ENCODE measurements around the gene PLPP3. TPM values are rescaled to one million over a fixed set of nuclear protein-coding genes. Genes with fewer than 3 reads are reported as not detected.
"Not testable (repeated sequence)": the region's sequence is repeated elsewhere in the genome, so short reads cannot be mapped to it uniquely, and the experiment has no call there.

Gene PLPP3
- polyA plus RNA-seq, result 10 to 100 TPM in 1 of 2 donors, 1 to 10 TPM in 1; 2.7 to 12.4 TPM

- no peaks in the 10 kb centered on the region for H3K4me1 ChIP-seq (ENCODE audit: control insufficient read depth in 2 of 2, insufficient read depth in 2 of 2, low read length in 1 of 2)
- peak within 1 kb of the TSS; percentile 67 to 78 for H3K4me3 ChIP-seq (ENCODE audit: low read depth in 1 of 2, low read length in 2 of 2)
- H3K36me3 ChIP-seq (ENCODE audit: control insufficient read depth in 2 of 2, insufficient read depth in 2 of 2, low read length in 1 of 2), result no peaks in the 10 kb centered on the region
- peak within 1 kb of the TSS; percentile 78 to 92 for H3K27ac ChIP-seq (ENCODE audit: low read depth in 2 of 2, low read length in 1 of 2)
- 0% methylated on average over 60 to 62 of the region's 62 CpGs for WGBS, 2 donors
- no peaks in the 10 kb centered on the region for H3K27me3 ChIP-seq (ENCODE audit: control insufficient read depth in 1 of 2, insufficient read depth in 2 of 2, low read length in 2 of 2)
- H3K9me3 ChIP-seq (ENCODE audit: control insufficient read depth in 2 of 2, insufficient read depth in 1 of 2, low read depth in 1 of 2, low read length in 1 of 2), result no peaks in the 10 kb centered on the region
These were observed at the start of gene PLPP3 for GRCh38 chr1:56578963-56579875. PLPP3 (minus strand) TSS chr1:56579563; CDS start chr1:56579016, 547 bp downstream.

GRCh38 chr1:56627636-56628039, 48.3 kb upstream of the PLPP3 start:
- WGBS, 2 donors, result 65 to 68% methylated on average over 3 of the region's 3 CpGs
- H3K27me3 ChIP-seq (ENCODE audit: control insufficient read depth in 1 of 2, insufficient read depth in 2 of 2, low read length in 2 of 2), result no peaks in the 10 kb centered on the region
- H3K4me3 ChIP-seq (ENCODE audit: low read depth in 1 of 2, low read length in 2 of 2), result no peak overlapping the region
- no peaks in the 10 kb centered on the region for H3K9me3 ChIP-seq (ENCODE audit: control insufficient read depth in 2 of 2, insufficient read depth in 1 of 2, low read depth in 1 of 2, low read length in 1 of 2)
- H3K27ac ChIP-seq (ENCODE audit: low read depth in 2 of 2, low read length in 1 of 2), result no peak overlapping the region
- no peaks in the 10 kb centered on the region for H3K36me3 ChIP-seq (ENCODE audit: control insufficient read depth in 2 of 2, insufficient read depth in 2 of 2, low read length in 1 of 2)
- no peaks in the 10 kb centered on the region for H3K4me1 ChIP-seq (ENCODE audit: control insufficient read depth in 2 of 2, insufficient read depth in 2 of 2, low read length in 1 of 2)

GRCh38 chr1:56627019-56627635, 47.8 kb upstream of the PLPP3 start:
- Histone ChIP-seq H3K27ac (ENCODE audit: low read depth in 2 of 2, low read length in 1 of 2) (no peak overlapping the region), H3K4me3 (ENCODE audit: low read depth in 1 of 2, low read length in 2 of 2) (no peak overlapping the region), H3K4me1 (ENCODE audit: control insufficient read depth in 2 of 2, insufficient read depth in 2 of 2, low read length in 1 of 2) (no peaks in the 10 kb centered on the region), H3K9me3 (ENCODE audit: control insufficient read depth in 2 of 2, insufficient read depth in 1 of 2, low read depth in 1 of 2, low read length in 1 of 2) (no peaks in the 10 kb centered on the region), H3K27me3 (ENCODE audit: control insufficient read depth in 1 of 2, insufficient read depth in 2 of 2, low read length in 2 of 2) (no peaks in the 10 kb centered on the region), H3K36me3 (ENCODE audit: control insufficient read depth in 2 of 2, insufficient read depth in 2 of 2, low read length in 1 of 2) (no peaks in the 10 kb centered on the region)
- WGBS, 2 donors, result 73 to 82% methylated on average over 3 of the region's 3 CpGs

- Histone ChIP-seq H3K27ac (ENCODE audit: low read depth in 2 of 2, low read length in 1 of 2) (no peak overlapping the region), H3K9me3 (ENCODE audit: control insufficient read depth in 2 of 2, insufficient read depth in 1 of 2, low read depth in 1 of 2, low read length in 1 of 2) (no peaks in the 10 kb centered on the region), H3K36me3 (ENCODE audit: control insufficient read depth in 2 of 2, insufficient read depth in 2 of 2, low read length in 1 of 2) (no peaks in the 10 kb centered on the region), H3K4me3 (ENCODE audit: low read depth in 1 of 2, low read length in 2 of 2) (no peak overlapping the region), H3K27me3 (ENCODE audit: control insufficient read depth in 1 of 2, insufficient read depth in 2 of 2, low read length in 2 of 2) (no peaks in the 10 kb centered on the region), H3K4me1 (ENCODE audit: control insufficient read depth in 2 of 2, insufficient read depth in 2 of 2, low read length in 1 of 2) (no peaks in the 10 kb centered on the region)
These were observed 47.2 kb upstream of the PLPP3 start for GRCh38 chr1:56626546-56626945.

- no peaks in the 10 kb centered on the region for H3K27me3 ChIP-seq (ENCODE audit: control insufficient read depth in 1 of 2, insufficient read depth in 2 of 2, low read length in 2 of 2)
- no peaks in the 10 kb centered on the region for H3K36me3 ChIP-seq (ENCODE audit: control insufficient read depth in 2 of 2, insufficient read depth in 2 of 2, low read length in 1 of 2)
- no peaks in the 10 kb centered on the region for H3K4me1 ChIP-seq (ENCODE audit: control insufficient read depth in 2 of 2, insufficient read depth in 2 of 2, low read length in 1 of 2)
- WGBS, 2 donors, result 61 to 63% methylated on average over 5 of the region's 5 CpGs
- no peaks in the 10 kb centered on the region for H3K9me3 ChIP-seq (ENCODE audit: control insufficient read depth in 2 of 2, insufficient read depth in 1 of 2, low read depth in 1 of 2, low read length in 1 of 2)
- H3K27ac ChIP-seq (ENCODE audit: low read depth in 2 of 2, low read length in 1 of 2), result no peak overlapping the region
- H3K4me3 ChIP-seq (ENCODE audit: low read depth in 1 of 2, low read length in 2 of 2), result no peak overlapping the region
These were observed 46.6 kb upstream of the PLPP3 start for GRCh38 chr1:56625819-56626440.

- Histone ChIP-seq H3K9me3 (ENCODE audit: control insufficient read depth in 2 of 2, insufficient read depth in 1 of 2, low read depth in 1 of 2, low read length in 1 of 2) (no peaks in the 10 kb centered on the region), H3K36me3 (ENCODE audit: control insufficient read depth in 2 of 2, insufficient read depth in 2 of 2, low read length in 1 of 2) (no peaks in the 10 kb centered on the region), H3K27me3 (ENCODE audit: control insufficient read depth in 1 of 2, insufficient read depth in 2 of 2, low read length in 2 of 2) (no peaks in the 10 kb centered on the region), H3K4me1 (ENCODE audit: control insufficient read depth in 2 of 2, insufficient read depth in 2 of 2, low read length in 1 of 2) (no peaks in the 10 kb centered on the region), H3K27ac (ENCODE audit: low read depth in 2 of 2, low read length in 1 of 2) (no peak overlapping the region), H3K4me3 (ENCODE audit: low read depth in 1 of 2, low read length in 2 of 2) (no peak overlapping the region)
- WGBS, 2 donors, result 73 to 76% methylated on average over 2 of the region's 2 CpGs
These were observed 37.8 kb upstream of the PLPP3 start for GRCh38 chr1:56617141-56617540.

DNA sequence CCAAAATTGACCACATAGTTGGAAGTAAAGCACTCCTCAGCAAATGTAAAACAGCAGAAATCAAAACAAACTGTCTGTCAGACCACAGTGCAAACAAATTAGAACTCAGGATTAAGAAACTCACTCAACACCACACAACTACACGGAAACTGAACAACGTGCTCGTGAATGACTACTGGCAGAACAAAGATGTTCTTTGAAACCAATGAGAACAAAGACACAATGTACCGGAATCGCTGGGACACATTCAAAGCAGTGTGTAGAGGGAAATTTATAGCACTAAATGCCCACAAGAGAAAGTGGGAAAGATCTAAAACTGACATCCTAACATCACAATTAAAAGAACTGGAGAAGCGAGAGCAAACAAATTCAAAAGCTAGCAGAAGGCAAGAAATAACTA, 31.4 kb upstream of the PLPP3 start:
- not testable (repeated sequence) for H3K4me3 ChIP-seq (ENCODE audit: low read depth in 1 of 2, low read length in 2 of 2); H3K27me3 ChIP-seq (ENCODE audit: control insufficient read depth in 1 of 2, insufficient read depth in 2 of 2, low read length in 2 of 2); H3K27ac ChIP-seq (ENCODE audit: low read depth in 2 of 2, low read length in 1 of 2); H3K9me3 ChIP-seq (ENCODE audit: control insufficient read depth in 2 of 2, insufficient read depth in 1 of 2, low read depth in 1 of 2, low read length in 1 of 2); H3K4me1 ChIP-seq (ENCODE audit: control insufficient read depth in 2 of 2, insufficient read depth in 2 of 2, low read length in 1 of 2); H3K36me3 ChIP-seq (ENCODE audit: control insufficient read depth in 2 of 2, insufficient read depth in 2 of 2, low read length in 1 of 2)
- WGBS, 2 donors, result 85 to 86% methylated on average over 6 of the region's 6 CpGs

DNA sequence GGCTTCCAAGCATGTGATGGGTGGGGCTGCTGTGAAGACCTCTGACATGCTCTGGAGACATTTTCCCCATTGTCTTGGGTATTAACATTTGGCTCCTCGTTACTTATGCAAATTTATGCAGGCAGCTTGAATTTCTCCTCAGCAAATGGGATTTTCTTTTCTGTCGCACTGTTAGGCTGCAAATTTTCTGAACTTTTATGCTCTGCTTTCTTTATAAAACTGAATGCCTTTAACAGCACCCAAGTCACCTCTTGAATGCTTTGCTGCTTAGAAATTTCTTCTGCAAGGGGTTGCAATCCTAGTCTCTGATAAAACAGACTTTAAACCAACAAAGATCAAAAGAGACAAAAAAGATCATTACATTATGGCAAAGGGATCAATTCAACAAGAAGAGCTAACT, 30.7 kb upstream of the PLPP3 start:
- H3K36me3 ChIP-seq (ENCODE audit: control insufficient read depth in 2 of 2, insufficient read depth in 2 of 2, low read length in 1 of 2); H3K9me3 ChIP-seq (ENCODE audit: control insufficient read depth in 2 of 2, insufficient read depth in 1 of 2, low read depth in 1 of 2, low read length in 1 of 2); H3K4me3 ChIP-seq (ENCODE audit: low read depth in 1 of 2, low read length in 2 of 2); H3K27me3 ChIP-seq (ENCODE audit: control insufficient read depth in 1 of 2, insufficient read depth in 2 of 2, low read length in 2 of 2); H3K4me1 ChIP-seq (ENCODE audit: control insufficient read depth in 2 of 2, insufficient read depth in 2 of 2, low read length in 1 of 2); H3K27ac ChIP-seq (ENCODE audit: low read depth in 2 of 2, low read length in 1 of 2): not testable (repeated sequence)
- 39 to 62% methylated on average over 2 of the region's 2 CpGs for WGBS, 2 donors

GRCh38 chr1:56595397-56596191, 16.2 kb upstream of the PLPP3 start:
- WGBS, 2 donors, result 93 to 96% methylated on average over 5 of the region's 5 CpGs
- H3K27ac ChIP-seq (ENCODE audit: low read depth in 2 of 2, low read length in 1 of 2); H3K4me3 ChIP-seq (ENCODE audit: low read depth in 1 of 2, low read length in 2 of 2); H3K9me3 ChIP-seq (ENCODE audit: control insufficient read depth in 2 of 2, insufficient read depth in 1 of 2, low read depth in 1 of 2, low read length in 1 of 2); H3K4me1 ChIP-seq (ENCODE audit: control insufficient read depth in 2 of 2, insufficient read depth in 2 of 2, low read length in 1 of 2); H3K36me3 ChIP-seq (ENCODE audit: control insufficient read depth in 2 of 2, insufficient read depth in 2 of 2, low read length in 1 of 2); H3K27me3 ChIP-seq (ENCODE audit: control insufficient read depth in 1 of 2, insufficient read depth in 2 of 2, low read length in 2 of 2): not testable (repeated sequence)
